Esophagus squamous epithelium (tissue), 5 donors: Measurements from ENCODE around the gene PIEZO1. TPM values are rescaled to one million over a fixed set of nuclear protein-coding genes. Genes with fewer than 3 reads are reported as not detected.

Experiments
- DNase-seq: peaks from one replicate; lab custom pipeline; 2025; lab: John Stamatoyannopoulos, UW
- H3K27ac ChIP-seq, 4 donors: fragments of 200-600 bp; sonication (generic); one replicate each; pipeline ENCODE4 v1.5.1; 2016 to 2019; ENCODE audit warnings: mild to moderate bottlenecking in 1 of 4
- H3K27me3 ChIP-seq, 4 donors: fragments of 200-600 bp; sonication (generic); 1 replicate in 3 of 4; 2 replicates in 1 of 4; pipeline versions ENCODE4 v1.5.1 to v1.6.0; 2017 to 2021; ENCODE audit warnings: antibody characterized with exemption in 1 of 4
- H3K36me3 ChIP-seq, 3 donors: fragments of 200-600 bp; sonication (generic); one replicate each; pipeline ENCODE4 v1.5.1; 2016 to 2019
- H3K4me1 ChIP-seq, 3 donors: fragments of 200-600 bp; sonication (generic); one replicate each; pipeline ENCODE4 v1.5.1; 2017 to 2019
- H3K4me3 ChIP-seq, 4 donors: fragments of 200-600 bp; sonication (generic); 1 replicate in 3 of 4; 2 replicates in 1 of 4; pipeline ENCODE4 v1.5.1; 2016 to 2019; ENCODE audit warnings: mild to moderate bottlenecking in 2 of 4, moderate library complexity in 1 of 4
- H3K9me3 ChIP-seq, 3 donors: fragments of 200-600 bp; sonication (generic); one replicate each; pipeline ENCODE4 v1.5.1; 2016 to 2019
- CTCF ChIP-seq, 6 experiments: fragments of 450-650 bp in 4 of 6; fragments of 200-600 bp in 2 of 6; sonication (generic) in 2 of 6; IDR thresholded peaks; one replicate each; pipeline ENCODE4 v1.5.1; 2016 to 2019; ENCODE audit warnings: antibody characterized with exemption in 6 of 6, mild to moderate bottlenecking in 4 of 6, moderate library complexity in 4 of 6
- POLR2A ChIP-seq, 4 donors: fragments of 450-650 bp; IDR thresholded peaks; one replicate each; pipeline ENCODE4 v1.6.1; 2017; ENCODE audit warnings: antibody characterized with exemption in 4 of 4, mild to moderate bottlenecking in 4 of 4, moderate library complexity in 3 of 4
- WGBS, 2 donors: methylation state at CpG; one replicate each; pipeline ENCODE4 v1.1.5; 2018; 5-methylcytosine and 5-hydroxymethylcytosine counted together
- intact Hi-C: fragments of 100-400 bp; cut with DNase I; formaldehyde crosslinking; loops from one replicate; pipeline ENCODE4 v1.15.0; 2022
- total RNA-seq, 4 donors: library from RNA; depleted of rRNA; stranded (reverse); fragments of >200 nt; gene quantifications; one replicate each; pipeline ENCODE4 v1.1.0, GENCODE V29; 2016
- donor health status: DM: yes; HTN: yes; CAD: no.

Gene PIEZO1
- total RNA-seq, 4 donors from 2014 or later: 46.0 to 131 (median 103) TPM

GRCh38 chr16:88759976-88760350 lies 25.1 kb downstream of the PIEZO1 start:
- Histone ChIP-seq H3K9me3 (no peaks in the 10 kb centered on the region), H3K36me3 (peaks cover 0 to 35% (median 0%) of the 10 kb centered on the region in 3 donors), H3K27me3 (no peaks in the 10 kb centered on the region), H3K27ac (peak overlapping the region; percentile 33 to 86 (median 68)), H3K4me3 (no peak overlapping the region), H3K4me1 (peaks cover 15 to 90% (median 53%) of the 10 kb centered on the region in 3 donors)
- intact Hi-C loops: no loop called here
- TF ChIP-seq CTCF (IDR thresholded peaks at IDR 0.05) (no peak), POLR2A (IDR thresholded peaks at IDR 0.05) (no peak)
- DNase-seq: no peak
- 93% methylated on average over 3 of the region's 22 CpGs; no CpG with 5 or more reads in 1 of the 2 donors for WGBS, 2 donors

GRCh38 chr16:88759245-88759975 lies 25.6 kb downstream of the PIEZO1 start:
- Histone ChIP-seq H3K27ac (peak overlapping the region; percentile 33 to 86 (median 68)), H3K27me3 (no peaks in the 10 kb centered on the region), H3K9me3 (no peaks in the 10 kb centered on the region), H3K4me1 (peaks cover 15 to 90% (median 55%) of the 10 kb centered on the region in 3 donors), H3K4me3 (peak overlapping the region in 1 of 4 donors; percentile 49), H3K36me3 (peaks cover 0 to 30% (median 0%) of the 10 kb centered on the region in 3 donors)
- DNase-seq: no peak
- TF ChIP-seq POLR2A (IDR thresholded peaks at IDR 0.05) (peak in 2 of 4 donors; percentile 34 to 46), CTCF (IDR thresholded peaks at IDR 0.05) (no peak)
- intact Hi-C loops: no loop called here
- WGBS, 2 donors: 60 to 89% methylated on average over 8 to 19 of the region's 26 CpGs

GRCh38 chr16:88758944-88759244 lies 26.1 kb downstream of the PIEZO1 start:
- intact Hi-C loops: no loop called here
- peak overlapping the region in 3 of 4 donors; percentile 59 to 86 (median 78) for H3K27ac ChIP-seq
- H3K4me1 ChIP-seq: peaks cover 15 to 90% (median 53%) of the 10 kb centered on the region in 3 donors
- no peaks in the 10 kb centered on the region for H3K27me3 ChIP-seq
- TF ChIP-seq CTCF (IDR thresholded peaks at IDR 0.05): no peak
- no peak for TF ChIP-seq POLR2A (IDR thresholded peaks at IDR 0.05)
- DNase-seq: no peak
- H3K4me3 ChIP-seq: no peak overlapping the region
- H3K9me3 ChIP-seq: no peaks in the 10 kb centered on the region
- peaks cover 0 to 25% (median 0%) of the 10 kb centered on the region in 3 donors for H3K36me3 ChIP-seq
- WGBS, 2 donors: 83% methylated on average over 3 to 4 of the region's 6 CpGs

- H3K27me3 ChIP-seq: no peaks in the 10 kb centered on the region
- no peaks in the 10 kb centered on the region for H3K9me3 ChIP-seq
- H3K36me3 ChIP-seq: peaks cover 0 to 21% (median 0%) of the 10 kb centered on the region in 3 donors
- no peak for DNase-seq
- no peak overlapping the region for H3K4me3 ChIP-seq
- peak overlapping the region in 3 of 4 donors; percentile 38 to 78 (median 59) for H3K27ac ChIP-seq
- 67 to 83% methylated on average over 7 to 9 of the region's 13 CpGs for WGBS, 2 donors
- TF ChIP-seq POLR2A (IDR thresholded peaks at IDR 0.05) (no peak), CTCF (IDR thresholded peaks at IDR 0.05) (no peak)
- peaks cover 20 to 90% (median 52%) of the 10 kb centered on the region in 3 donors for H3K4me1 ChIP-seq
- intact Hi-C loops: no loop called here
Observed at GRCh38 chr16:88758227-88758943, 26.6 kb downstream of the PIEZO1 start.
